HG03575 (cell line): ENCODE results near the gene REV3L.
"Not testable (repeated sequence)": the region's sequence is repeated elsewhere in the genome, so short reads cannot be mapped to it uniquely, and the experiment has no call there.

ENCODE experiments used
- ATAC-seq: cut with Tn5 transposase; IDR thresholded peaks from one replicate; pipeline ENCODE4 v1.9.1; 2021; ENCODE audit not compliant: unreplicated experiment, insufficient number of reproducible peaks, low FRiP score; ENCODE audit errors: extremely low read depth

The REV3L gene

GRCh38 chr6:111342913-111343312 lies 140.1 kb downstream of the REV3L start:
- ATAC-seq = no peak

- ATAC-seq = peak; percentile 19
Observed at GRCh38 chr6:111339294-111339693, 143.7 kb downstream of the REV3L start.

- peak; percentile 95 for ATAC-seq
Observed at GRCh38 chr6:111338843-111339242, 144.2 kb downstream of the REV3L start.

DNA sequence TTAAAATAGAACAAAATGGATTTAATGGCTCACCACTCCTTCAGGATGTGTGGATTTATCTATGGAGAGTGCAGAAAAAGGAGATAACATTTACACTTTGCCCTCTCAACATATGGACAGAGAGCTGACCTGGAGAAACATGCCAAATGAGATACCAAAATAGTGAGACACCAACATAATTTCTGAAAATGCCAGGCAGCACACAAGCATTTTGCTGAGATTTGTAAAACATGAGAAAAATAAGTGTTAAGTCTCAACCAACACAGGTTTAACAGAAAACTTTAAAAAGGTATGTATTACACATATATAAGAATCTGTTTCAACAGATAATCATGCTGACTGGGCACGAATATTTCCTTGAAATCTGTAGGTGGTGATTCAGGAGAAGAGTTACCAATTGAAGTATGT lies 145.2 kb downstream of the REV3L start:
- no peak for ATAC-seq

DNA sequence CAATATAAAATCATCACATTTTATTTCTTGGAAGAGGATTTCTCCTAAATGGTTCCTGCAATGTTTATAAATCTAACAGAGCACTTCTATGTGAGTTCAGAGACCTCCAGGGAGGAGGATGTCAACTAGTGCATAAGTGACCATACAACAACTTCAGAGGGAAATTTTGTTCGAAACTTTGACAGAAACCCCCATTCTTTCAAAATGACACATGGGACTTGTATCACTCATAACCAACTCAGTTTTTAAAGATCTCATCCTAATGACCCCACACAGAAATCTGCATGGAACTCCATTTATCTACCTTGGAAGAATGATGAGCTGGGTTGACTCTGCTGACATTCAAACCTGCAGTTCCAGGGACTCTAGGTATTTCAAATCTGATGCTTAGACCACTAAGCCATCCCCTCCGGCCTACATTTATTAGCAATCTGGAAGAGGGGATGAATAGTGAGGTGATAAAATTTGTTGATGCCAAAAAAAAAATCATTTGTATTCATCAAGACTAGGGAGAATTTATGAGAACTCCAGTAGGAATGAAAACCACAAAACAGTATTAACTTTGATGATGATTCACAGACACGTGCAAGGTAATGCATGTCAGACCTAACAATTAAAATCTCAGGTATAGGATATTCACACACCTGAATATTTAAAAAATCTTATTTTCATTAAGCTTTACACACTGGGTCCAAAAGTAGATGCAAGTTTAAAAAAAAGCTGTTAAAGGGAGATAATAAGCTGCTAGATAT lies 153.0 kb downstream of the REV3L start:
- no peak for ATAC-seq

DNA sequence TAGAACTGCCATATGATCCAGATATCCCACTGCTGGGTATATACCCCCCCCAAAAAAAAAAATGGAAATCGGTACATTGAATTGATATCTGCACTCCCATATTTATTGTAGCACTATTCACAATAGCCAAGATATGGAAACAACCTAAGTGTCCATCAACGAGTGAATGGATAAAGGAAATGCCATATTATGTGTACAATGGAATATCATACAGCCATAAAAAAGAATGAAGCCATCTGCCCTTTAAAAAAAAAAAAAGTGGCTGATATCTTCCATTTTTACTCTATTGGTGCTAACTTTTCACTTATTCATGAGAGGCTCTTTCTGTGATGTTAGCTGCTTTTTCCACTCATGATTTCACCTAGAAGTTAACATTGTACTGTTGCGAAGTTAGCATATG lies 156.5 kb downstream of the REV3L start:
- no peak for ATAC-seq

- ATAC-seq = no peak
Observed at GRCh38 chr6:111322145-111322544, 160.9 kb downstream of the REV3L start.

DNA sequence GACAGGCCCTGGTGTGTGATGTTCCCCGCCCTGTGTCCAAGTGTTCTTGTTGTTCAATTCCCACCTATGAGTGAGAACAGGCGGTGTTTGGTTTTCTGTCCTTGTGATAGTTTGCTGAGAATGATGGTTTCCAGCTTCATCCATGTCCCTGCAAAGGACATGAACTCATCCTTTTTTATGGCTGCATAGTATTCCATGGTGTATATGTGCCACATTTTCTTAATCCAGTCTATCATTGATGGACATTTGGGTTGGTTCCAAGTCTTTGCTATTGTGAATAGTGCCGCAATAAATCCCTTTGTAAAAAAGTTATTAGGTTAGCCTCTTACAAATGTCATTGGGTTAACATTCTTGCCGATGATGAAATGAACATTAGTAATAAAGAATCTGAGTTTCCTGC lies 175.1 kb downstream of the REV3L start:
- ATAC-seq = not testable (repeated sequence)

DNA sequence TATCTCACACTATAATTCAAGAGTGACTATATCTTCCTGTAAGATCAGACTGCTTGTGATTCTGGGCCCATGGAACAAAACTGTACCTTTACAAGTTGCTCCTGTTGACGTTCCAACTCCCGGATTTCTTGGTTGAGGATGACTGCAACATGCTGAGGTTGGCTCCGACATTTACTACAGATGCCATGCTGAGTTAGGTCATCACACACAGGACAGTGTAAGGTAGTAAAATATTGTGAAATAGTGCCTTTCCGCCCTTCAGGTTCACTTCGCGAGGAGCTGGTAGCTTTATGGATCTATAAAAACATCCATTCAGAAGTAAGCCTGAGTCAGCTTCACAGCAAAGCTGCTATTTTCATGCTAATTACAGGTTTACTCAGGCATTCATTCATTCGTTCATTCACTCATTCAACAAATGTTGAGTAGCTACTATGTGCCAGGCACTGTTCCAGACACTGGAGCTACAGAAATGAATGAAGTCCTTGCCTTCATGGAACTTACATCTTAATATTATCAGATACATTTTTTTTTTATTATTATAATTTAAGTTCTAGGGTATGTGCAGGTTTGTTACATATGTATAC lies 175.7 kb downstream of the REV3L start:
- no peak for ATAC-seq

- no peak for ATAC-seq
Observed at GRCh38 chr6:111306104-111306888, 176.7 kb downstream of the REV3L start.

GRCh38 chr6:111301946-111302345 lies 181.1 kb downstream of the REV3L start:
- ATAC-seq = peak; percentile 58

- ATAC-seq = not testable (repeated sequence)
Observed at GRCh38 chr6:111300938-111301800, 181.8 kb downstream of the REV3L start.

DNA sequence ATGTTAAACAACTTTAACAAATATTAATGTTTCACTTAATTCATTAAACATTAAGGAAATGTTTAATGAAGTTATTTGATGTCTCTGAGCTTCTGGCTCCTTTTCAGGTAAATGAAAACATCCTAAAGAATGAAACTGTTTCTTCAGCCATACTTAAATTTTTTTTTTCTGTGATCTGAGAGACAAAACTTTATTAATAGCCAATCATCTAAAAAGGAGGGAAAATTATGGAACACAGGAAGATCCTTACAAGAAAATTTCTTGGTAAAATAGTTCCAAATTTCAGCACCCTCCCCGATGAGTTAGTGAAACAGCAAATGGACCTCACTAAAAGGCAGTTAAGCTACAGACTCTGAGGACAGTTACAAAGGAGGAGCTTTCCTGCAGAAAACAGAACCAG lies 185.2 kb downstream of the REV3L start:
- no peak for ATAC-seq

DNA sequence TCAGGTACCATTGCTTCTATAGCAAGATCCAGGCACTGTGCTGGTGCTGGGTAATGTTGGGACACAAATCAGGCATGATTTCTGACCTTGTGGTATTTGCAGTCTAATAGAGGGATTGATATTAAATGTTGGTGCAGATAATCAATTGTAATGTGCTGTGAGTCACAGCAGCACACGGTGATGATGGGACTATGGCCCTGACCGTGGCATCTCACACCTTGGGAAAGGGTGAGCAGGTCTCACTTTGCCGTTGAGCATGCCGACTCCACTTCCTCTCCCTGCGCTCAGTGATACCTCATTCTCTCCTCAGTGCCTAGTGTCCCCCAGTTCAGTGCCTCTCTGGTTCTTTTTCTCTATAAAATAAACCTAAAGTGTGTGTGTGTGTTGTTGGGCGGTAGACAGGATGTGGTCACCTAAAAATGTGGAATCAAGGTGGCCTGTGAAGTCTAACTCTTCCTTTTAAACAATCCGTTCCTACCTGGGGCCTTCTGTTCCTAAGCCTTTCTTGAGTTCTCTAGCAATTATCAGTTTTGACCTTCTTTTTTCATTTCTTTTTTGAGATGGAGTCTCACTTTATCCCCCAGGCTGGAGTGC lies 188.5 kb downstream of the REV3L start:
- ATAC-seq = no peak

GRCh38 chr6:111291336-111292259 lies 191.4 kb downstream of the REV3L start:
- no peak for ATAC-seq

DNA sequence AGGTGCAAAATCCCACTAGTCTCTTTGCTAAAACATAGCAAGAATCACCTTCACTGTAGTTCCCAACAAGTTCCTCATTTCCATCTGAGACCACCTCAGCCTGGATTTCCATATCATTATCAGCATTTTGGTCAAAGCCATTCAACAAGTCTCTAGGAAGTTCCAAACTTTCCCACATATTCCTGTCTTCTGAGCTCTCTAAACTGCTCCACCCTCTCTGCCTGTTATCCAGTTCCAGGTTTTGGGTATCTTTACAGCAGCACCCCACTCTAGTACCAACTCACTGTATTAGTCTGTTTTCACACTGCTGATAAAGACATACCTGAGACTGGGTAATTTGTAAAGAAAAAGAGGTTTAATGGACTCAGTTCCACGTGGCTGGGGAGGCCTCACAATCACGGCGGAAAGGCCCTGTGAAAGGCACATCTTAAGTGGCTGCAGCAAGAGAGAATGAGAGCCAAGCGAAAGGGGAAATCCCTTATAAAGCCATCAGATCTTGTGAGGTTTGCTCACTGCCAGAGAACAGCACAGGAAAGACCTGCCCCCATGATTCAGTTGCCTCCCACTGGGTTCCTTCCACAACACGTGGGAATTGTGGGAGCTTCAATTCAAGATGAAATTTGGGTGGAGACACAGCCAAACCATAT lies 192.2 kb downstream of the REV3L start:
- peak; percentile 84 for ATAC-seq

DNA sequence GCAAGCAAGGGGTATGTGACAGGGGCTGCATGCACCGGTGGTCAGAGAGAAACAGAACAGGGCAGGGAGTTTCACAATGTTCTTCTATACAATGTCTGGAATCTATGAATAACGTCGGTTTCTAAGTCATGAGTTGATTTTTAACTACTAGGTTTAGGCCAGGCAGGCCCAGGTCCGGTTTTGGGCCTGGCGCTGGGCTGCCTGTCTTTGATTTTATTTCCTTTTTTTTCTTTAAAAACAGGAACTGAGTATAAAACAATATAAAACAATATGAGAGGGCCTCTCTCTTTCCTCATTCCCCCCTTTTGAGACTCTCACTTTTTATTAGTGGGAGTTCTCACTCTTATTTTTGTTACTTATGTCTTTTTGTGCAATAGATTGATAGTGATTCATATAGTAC lies 198.7 kb downstream of the REV3L start:
- ATAC-seq = not testable (repeated sequence)
